HEK293 (cell line): Measurements from ENCODE around the gene MMP12.

ENCODE experiments used
- CTCF ChIA-PET: fragments of 350-600 bp; formaldehyde crosslinking; extraction: SDS; loops from one replicate; lab custom pipeline; 2021; ENCODE audit warnings: antibody characterized with exemption; lab: Yijun Ruan, JAX
- POLR2A ChIA-PET: fragments of 300-600 bp; formaldehyde crosslinking; extraction: SDS; loops from one replicate; lab custom pipeline; 2020; ENCODE audit warnings: antibody characterized with exemption, inconsistent platforms; lab: Yijun Ruan, JAX
- H3K27ac ChIP-seq: fragments of 200-500 bp; sonication (Bioruptor generic); 2 replicates; pipeline ENCODE4 v1.5.1; 2014; ENCODE audit warnings: low read depth, low read length, control low read depth, inconsistent platforms; ENCODE audit errors: extremely low read depth
- H3K36me3 ChIP-seq, 2 experiments: fragments of 200-500 bp in 1 of 2; sonication (Bioruptor generic) in 1 of 2; 1 replicate in 1 of 2; 2 replicates in 1 of 2; pipeline ENCODE4 v1.5.1; 2014 to 2017; ENCODE audit warnings: inconsistent platforms in 2 of 2, low read length in 2 of 2; ENCODE audit not compliant: control insufficient read depth in 2 of 2, insufficient read depth in 1 of 2
- H3K4me1 ChIP-seq: fragments of 200-500 bp; sonication (Bioruptor generic); 2 replicates; pipeline ENCODE4 v1.5.1; 2014; ENCODE audit warnings: mild to moderate bottlenecking, low read length, inconsistent platforms; ENCODE audit not compliant: control insufficient read depth, insufficient read depth
- H3K4me3 ChIP-seq: 2 replicates; pipeline ENCODE4 v1.5.1; 2011; ENCODE audit warnings: low read depth, mild to moderate bottlenecking, control low read depth, low read length, moderate library complexity
- H3K9me3 ChIP-seq: fragments of 200-500 bp; sonication (Bioruptor generic); 2 replicates; pipeline ENCODE4 v1.5.1; 2014; ENCODE audit warnings: low read depth, low read length, inconsistent platforms; ENCODE audit not compliant: control insufficient read depth, insufficient read depth
- BCL11B ChIP-seq: fragments of 450-650 bp; formaldehyde crosslinking; IDR thresholded peaks from 2 replicates; pipeline ENCODE4 v1.5.1; 2016; ENCODE audit warnings: low read depth, missing biosample characterization, missing genetic modification characterization
- GFI1B ChIP-seq: fragments of 450-650 bp; formaldehyde crosslinking; IDR thresholded peaks from 2 replicates; pipeline ENCODE4 v1.5.1; 2016; ENCODE audit warnings: missing biosample characterization, missing genetic modification characterization
- GLI4 ChIP-seq: fragments of 450-650 bp; formaldehyde crosslinking; IDR thresholded peaks from 2 replicates; pipeline ENCODE4 v1.5.1; 2016; ENCODE audit warnings: missing biosample characterization, missing genetic modification characterization
- HOXA7 ChIP-seq: sonication (generic); formaldehyde crosslinking; IDR thresholded peaks from 2 replicates; pipeline ENCODE4 v1.8.1; 2022; ENCODE audit warnings: missing genetic modification reagents, borderline replicate concordance
- IKZF3 ChIP-seq: fragments of 450-650 bp; IDR thresholded peaks from 2 replicates; pipeline ENCODE4 v1.5.0; 2018; ENCODE audit warnings: missing biosample characterization, mild to moderate bottlenecking, missing genetic modification characterization, moderate library complexity
- REPIN1 ChIP-seq: fragments of 450-650 bp; formaldehyde crosslinking; IDR thresholded peaks from 2 replicates; pipeline ENCODE4 v1.5.1; 2017; ENCODE audit warnings: missing biosample characterization, missing genetic modification characterization, low read depth
- TRIM28 ChIP-seq: IDR thresholded peaks from 2 replicates; pipeline ENCODE4 v1.6.1; 2011; ENCODE audit warnings: low read length, control low read depth, borderline replicate concordance
- ZBTB49 ChIP-seq: fragments of 450-650 bp; formaldehyde crosslinking; IDR thresholded peaks from 2 replicates; pipeline ENCODE4 v1.5.1; 2016; ENCODE audit warnings: missing biosample characterization, missing genetic modification characterization, low read depth
- ZEB2 ChIP-seq: fragments of 450-650 bp; formaldehyde crosslinking; IDR thresholded peaks from 2 replicates; pipeline ENCODE4 v1.5.1; 2016; ENCODE audit warnings: missing biosample characterization, missing genetic modification characterization
- ZNF112 ChIP-seq: fragments of 450-650 bp; formaldehyde crosslinking; IDR thresholded peaks from 2 replicates; pipeline ENCODE4 v1.5.0; 2017; ENCODE audit warnings: missing biosample characterization, missing genetic modification characterization
- ZNF175 ChIP-seq: fragments of 450-650 bp; formaldehyde crosslinking; IDR thresholded peaks from 2 replicates; pipeline ENCODE4 v1.5.1; 2016; ENCODE audit warnings: missing biosample characterization, missing genetic modification characterization
- ZNF214 ChIP-seq: fragments of 450-650 bp; formaldehyde crosslinking; IDR thresholded peaks from 2 replicates; pipeline ENCODE4 v1.5.1; 2017; ENCODE audit warnings: missing biosample characterization, mild to moderate bottlenecking, missing genetic modification characterization, borderline replicate concordance
- ZNF26 ChIP-seq: fragments of 450-650 bp; formaldehyde crosslinking; IDR thresholded peaks from 2 replicates; pipeline ENCODE4 v1.5.1; 2016; ENCODE audit warnings: missing biosample characterization, missing genetic modification characterization
- ZNF510 ChIP-seq: fragments of 450-650 bp; formaldehyde crosslinking; IDR thresholded peaks from 2 replicates; pipeline ENCODE4 v1.5.1; 2018; ENCODE audit warnings: mild to moderate bottlenecking, missing genetic modification characterization, missing biosample characterization; ENCODE audit not compliant: insufficient replicate concordance
- ZNF549 ChIP-seq: fragments of 450-650 bp; IDR thresholded peaks from 2 replicates; pipeline ENCODE4 v1.5.1; 2018; ENCODE audit warnings: missing biosample characterization, missing genetic modification characterization, mild to moderate bottlenecking, inconsistent platforms, moderate library complexity
- ZNF555 ChIP-seq: fragments of 450-650 bp; formaldehyde crosslinking; conservative IDR thresholded peaks from 2 replicates; pipeline ENCODE4 v1.5.1; 2017; ENCODE audit warnings: missing biosample characterization, mild to moderate bottlenecking, missing genetic modification characterization, inconsistent platforms
- ZNF558 ChIP-seq: fragments of 450-650 bp; formaldehyde crosslinking; IDR thresholded peaks from 2 replicates; pipeline ENCODE4 v1.5.1; 2016; ENCODE audit warnings: missing biosample characterization, missing genetic modification characterization
- ZNF677 ChIP-seq: fragments of 450-650 bp; IDR thresholded peaks from 2 replicates; pipeline ENCODE4 v1.5.0; 2018; ENCODE audit warnings: missing biosample characterization, mild to moderate bottlenecking, missing genetic modification characterization, moderate library complexity
- ZSCAN30 ChIP-seq: fragments of 450-650 bp; IDR thresholded peaks from 2 replicates; pipeline ENCODE4 v1.5.1; 2018; ENCODE audit warnings: missing biosample characterization, mild to moderate bottlenecking, missing genetic modification characterization, moderate library complexity
- TF ChIP-seq, protein P1 (sequence below): fragments of 450-650 bp; IDR thresholded peaks from 2 replicates; pipeline ENCODE4 v1.5.1; 2018; ENCODE audit warnings: missing biosample characterization, missing genetic modification characterization
- TF ChIP-seq, protein P2 (sequence below): fragments of 450-650 bp; formaldehyde crosslinking; IDR thresholded peaks from 2 replicates; pipeline ENCODE4 v1.5.0; 2017; ENCODE audit warnings: missing biosample characterization, missing genetic modification characterization, borderline replicate concordance
- TF ChIP-seq, protein P3 (sequence below): fragments of 450-650 bp; formaldehyde crosslinking; IDR thresholded peaks from 2 replicates; pipeline ENCODE4 v1.5.1; 2016; ENCODE audit warnings: missing biosample characterization, missing genetic modification characterization

The MMP12 gene

DNA sequence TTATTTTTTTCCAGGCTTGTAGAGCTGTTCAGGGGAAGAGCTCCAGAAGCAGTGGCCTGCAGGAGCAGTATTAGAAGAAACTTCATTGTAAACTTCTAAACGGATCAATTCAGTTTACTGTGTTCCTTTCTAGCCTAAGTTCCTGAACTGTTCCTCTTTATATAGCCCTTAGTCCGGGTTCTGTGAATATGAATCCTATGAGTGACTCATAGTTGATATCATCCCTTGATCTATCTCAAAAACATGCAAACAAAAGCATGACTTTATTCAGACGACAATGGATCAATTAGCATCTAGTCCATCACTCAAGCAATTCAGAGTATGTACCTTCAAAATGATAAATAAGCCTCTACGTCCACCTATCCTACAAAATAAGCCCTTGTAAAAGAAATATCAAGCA lies at the start of gene MMP12:
Gene MMP12, minus strand, starts transcription at position 131 of the 400 bp plus-strand sequence. Its CDS starts 45 bp downstream, at position 86.
- no peak for TF ChIP-seq TRIM28
- TF ChIP-seq ZNF558 (tag by site-specific recombination), result no peak
- TF ChIP-seq BCL11B (tag by site-specific recombination), result no peak
- TF ChIP-seq ZNF677 (tag by site-specific recombination), result no peak
- no peak for TF ChIP-seq IKZF3 (tag by site-specific recombination)
- TF ChIP-seq ZNF549 (tag by site-specific recombination), result no peak
- no peak for TF ChIP-seq ZEB2 (tag by site-specific recombination)
- no peak for TF ChIP-seq ZNF26 (tag by site-specific recombination)
- TF ChIP-seq ZNF214 (tag by site-specific recombination), result no peak
- no peak for TF ChIP-seq ZNF175
- no peak for TF ChIP-seq ZNF555
- no peak for TF ChIP-seq ZBTB49
- no peak for TF ChIP-seq ZSCAN30
- no peak for TF ChIP-seq HOXA7 (CRISPR knock-in tag)
- TF ChIP-seq, protein P1, sequence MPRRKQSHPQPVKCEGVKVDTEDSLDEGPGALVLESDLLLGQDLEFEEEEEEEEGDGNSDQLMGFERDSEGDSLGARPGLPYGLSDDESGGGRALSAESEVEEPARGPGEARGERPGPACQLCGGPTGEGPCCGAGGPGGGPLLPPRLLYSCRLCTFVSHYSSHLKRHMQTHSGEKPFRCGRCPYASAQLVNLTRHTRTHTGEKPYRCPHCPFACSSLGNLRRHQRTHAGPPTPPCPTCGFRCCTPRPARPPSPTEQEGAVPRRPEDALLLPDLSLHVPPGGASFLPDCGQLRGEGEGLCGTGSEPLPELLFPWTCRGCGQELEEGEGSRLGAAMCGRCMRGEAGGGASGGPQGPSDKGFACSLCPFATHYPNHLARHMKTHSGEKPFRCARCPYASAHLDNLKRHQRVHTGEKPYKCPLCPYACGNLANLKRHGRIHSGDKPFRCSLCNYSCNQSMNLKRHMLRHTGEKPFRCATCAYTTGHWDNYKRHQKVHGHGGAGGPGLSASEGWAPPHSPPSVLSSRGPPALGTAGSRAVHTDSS, result no peak
- no peak for TF ChIP-seq ZNF112 (tag by site-specific recombination)
- H3K27ac ChIP-seq, result no peak within 1 kb of the TSS

GRCh38 chr11:102921587-102922220 lies 46.9 kb upstream of the MMP12 start:
- ChIA-PET CTCF (interaction anchor here (1.4 kb wide), 1 partner anchor 18 kb away, joined by 5 read pairs; no protein-coding TSS in a partner anchor), POLR2A (no interaction called here)
- Histone ChIP-seq H3K9me3 (no peaks in the 10 kb centered on the region), H3K4me1 (no peaks in the 10 kb centered on the region), H3K36me3 (no peaks in the 10 kb centered on the region), H3K27ac (no peak overlapping the region), H3K4me3 (no peak overlapping the region)
- TF ChIP-seq GLI4 (tag by site-specific recombination), result no peak
- no peak for TF ChIP-seq REPIN1
- no peak for TF ChIP-seq GFI1B (tag by site-specific recombination)
- TF ChIP-seq ZNF510, result no peak
- TF ChIP-seq, protein P2, sequence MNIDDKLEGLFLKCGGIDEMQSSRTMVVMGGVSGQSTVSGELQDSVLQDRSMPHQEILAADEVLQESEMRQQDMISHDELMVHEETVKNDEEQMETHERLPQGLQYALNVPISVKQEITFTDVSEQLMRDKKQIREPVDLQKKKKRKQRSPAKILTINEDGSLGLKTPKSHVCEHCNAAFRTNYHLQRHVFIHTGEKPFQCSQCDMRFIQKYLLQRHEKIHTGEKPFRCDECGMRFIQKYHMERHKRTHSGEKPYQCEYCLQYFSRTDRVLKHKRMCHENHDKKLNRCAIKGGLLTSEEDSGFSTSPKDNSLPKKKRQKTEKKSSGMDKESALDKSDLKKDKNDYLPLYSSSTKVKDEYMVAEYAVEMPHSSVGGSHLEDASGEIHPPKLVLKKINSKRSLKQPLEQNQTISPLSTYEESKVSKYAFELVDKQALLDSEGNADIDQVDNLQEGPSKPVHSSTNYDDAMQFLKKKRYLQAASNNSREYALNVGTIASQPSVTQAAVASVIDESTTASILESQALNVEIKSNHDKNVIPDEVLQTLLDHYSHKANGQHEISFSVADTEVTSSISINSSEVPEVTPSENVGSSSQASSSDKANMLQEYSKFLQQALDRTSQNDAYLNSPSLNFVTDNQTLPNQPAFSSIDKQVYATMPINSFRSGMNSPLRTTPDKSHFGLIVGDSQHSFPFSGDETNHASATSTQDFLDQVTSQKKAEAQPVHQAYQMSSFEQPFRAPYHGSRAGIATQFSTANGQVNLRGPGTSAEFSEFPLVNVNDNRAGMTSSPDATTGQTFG (tag by site-specific recombination), result no peak
- TF ChIP-seq, protein P3, sequence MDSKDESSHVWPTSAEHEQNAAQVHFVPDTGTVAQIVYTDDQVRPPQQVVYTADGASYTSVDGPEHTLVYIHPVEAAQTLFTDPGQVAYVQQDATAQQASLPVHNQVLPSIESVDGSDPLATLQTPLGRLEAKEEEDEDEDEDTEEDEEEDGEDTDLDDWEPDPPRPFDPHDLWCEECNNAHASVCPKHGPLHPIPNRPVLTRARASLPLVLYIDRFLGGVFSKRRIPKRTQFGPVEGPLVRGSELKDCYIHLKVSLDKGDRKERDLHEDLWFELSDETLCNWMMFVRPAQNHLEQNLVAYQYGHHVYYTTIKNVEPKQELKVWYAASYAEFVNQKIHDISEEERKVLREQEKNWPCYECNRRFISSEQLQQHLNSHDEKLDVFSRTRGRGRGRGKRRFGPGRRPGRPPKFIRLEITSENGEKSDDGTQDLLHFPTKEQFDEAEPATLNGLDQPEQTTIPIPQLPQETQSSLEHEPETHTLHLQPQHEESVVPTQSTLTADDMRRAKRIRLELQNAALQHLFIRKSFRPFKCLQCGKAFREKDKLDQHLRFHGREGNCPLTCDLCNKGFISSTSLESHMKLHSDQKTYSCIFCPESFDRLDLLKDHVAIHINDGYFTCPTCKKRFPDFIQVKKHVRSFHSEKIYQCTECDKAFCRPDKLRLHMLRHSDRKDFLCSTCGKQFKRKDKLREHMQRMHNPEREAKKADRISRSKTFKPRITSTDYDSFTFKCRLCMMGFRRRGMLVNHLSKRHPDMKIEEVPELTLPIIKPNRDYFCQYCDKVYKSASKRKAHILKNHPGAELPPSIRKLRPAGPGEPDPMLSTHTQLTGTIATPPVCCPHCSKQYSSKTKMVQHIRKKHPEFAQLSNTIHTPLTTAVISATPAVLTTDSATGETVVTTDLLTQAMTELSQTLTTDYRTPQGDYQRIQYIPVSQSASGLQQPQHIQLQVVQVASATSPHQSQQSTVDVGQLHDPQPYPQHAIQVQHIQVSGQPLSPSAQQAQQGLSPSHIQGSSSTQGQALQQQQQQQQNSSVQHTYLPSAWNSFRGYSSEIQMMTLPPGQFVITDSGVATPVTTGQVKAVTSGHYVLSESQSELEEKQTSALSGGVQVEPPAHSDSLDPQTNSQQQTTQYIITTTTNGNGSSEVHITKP (tag by site-specific recombination), result no peak

More for the DNA sequence above, at the start of gene MMP12:
- ChIA-PET CTCF (interaction anchor here (0.6 to 1.5 kb wide), 4 partner anchors 11 to 180 kb away, joined by 3 read pairs; no protein-coding TSS in a partner anchor), POLR2A (no interaction called here)
- no peaks in the 10 kb centered on the region for H3K9me3 ChIP-seq
- H3K36me3 ChIP-seq, result no peaks in the 10 kb centered on the region
- no peak within 1 kb of the TSS for H3K4me3 ChIP-seq
- H3K4me1 ChIP-seq, result no peaks in the 10 kb centered on the region
